Spleen (tissue), 11 donors: ENCODE data around the gene MORC1. TPM values are rescaled to one million over a fixed set of nuclear protein-coding genes. Genes with fewer than 3 reads are reported as not detected.

ENCODE experiments used
- DNase-seq: peaks from one replicate; pipeline ENCODE4 v3.0.0-alpha.2; 2020
- H3K27ac ChIP-seq, 8 donors: fragments of 200-600 bp; sonication (generic) in 7 of 8; 1 replicate in 4 of 8; 2 replicates in 4 of 8; pipeline versions ENCODE4 v1.5.0 to v1.8.0; 2016 to 2021; ENCODE audit warnings: inconsistent platforms in 4 of 8, mild to moderate bottlenecking in 4 of 8, moderate library complexity in 1 of 8
- H3K27me3 ChIP-seq, 7 donors: fragments of 200-600 bp; sonication (generic) in 6 of 7; replicated peaks in 1 of 7; 1 replicate in 4 of 7; 2 replicates in 3 of 7; pipeline versions ENCODE4 v1.5.0 to v1.8.0; 2016 to 2021; ENCODE audit warnings: inconsistent platforms in 3 of 7, mild to moderate bottlenecking in 1 of 7
- H3K36me3 ChIP-seq, 6 donors: fragments of 200-600 bp; sonication (generic) in 5 of 6; 1 replicate in 4 of 6; 2 replicates in 2 of 6; pipeline versions ENCODE4 v1.5.0 to v1.8.0; 2016 to 2021; ENCODE audit warnings: inconsistent platforms in 2 of 6
- H3K4me1 ChIP-seq, 6 donors: fragments of 200-600 bp; sonication (generic) in 5 of 6; 1 replicate in 3 of 6; 2 replicates in 3 of 6; pipeline versions ENCODE4 v1.5.0 to v1.8.0; 2016 to 2021; ENCODE audit warnings: inconsistent platforms in 3 of 6
- H3K4me3 ChIP-seq, 8 donors: fragments of 200-600 bp; sonication (generic) in 7 of 8; 1 replicate in 4 of 8; 2 replicates in 4 of 8; pipeline versions ENCODE4 v1.5.0 to v1.8.0; 2016 to 2021; ENCODE audit warnings: inconsistent platforms in 4 of 8, mild to moderate bottlenecking in 4 of 8, moderate library complexity in 2 of 8
- H3K9me3 ChIP-seq, 8 donors: fragments of 200-600 bp; sonication (generic) in 7 of 8; 1 replicate in 4 of 8; 2 replicates in 4 of 8; pipeline versions ENCODE4 v1.5.0 to v1.8.0; 2016 to 2021; ENCODE audit warnings: inconsistent platforms in 4 of 8
- CTCF ChIP-seq, 11 experiments: fragments of 200-600 bp in 7 of 11; fragments of 450-650 bp in 4 of 11; sonication (generic) in 4 of 11; IDR thresholded peaks in 8 of 11; conservative IDR thresholded peaks in 3 of 11; 1 replicate in 7 of 11; 2 replicates in 4 of 11; pipeline versions ENCODE4 v1.4.0 to v1.8.0; 2016 to 2021; ENCODE audit warnings: antibody characterized with exemption in 11 of 11, inconsistent platforms in 4 of 11, mild to moderate bottlenecking in 1 of 11
- POLR2A ChIP-seq, 3 donors: fragments of 450-650 bp; IDR thresholded peaks; one replicate each; pipeline ENCODE4 v1.5.1; 2017; ENCODE audit warnings: antibody characterized with exemption in 3 of 3, mild to moderate bottlenecking in 1 of 3
- POLR2AphosphoS5 ChIP-seq, 3 donors: sonication (generic); formaldehyde crosslinking; IDR thresholded peaks; one replicate each; pipeline ENCODE4 v1.5.1; 2017; ENCODE audit warnings: antibody characterized with exemption in 3 of 3
- WGBS, 5 donors: extraction: QIAGEN DNeasy Blood & Tissue Kit in 3 of 5; methylation state at CpG; one replicate each; pipeline versions ENCODE4 v1.1.5 to v1.1.7; 2013 to 2018; 5-methylcytosine and 5-hydroxymethylcytosine counted together
- intact Hi-C: fragments of 100-400 bp; cut with DNase I; formaldehyde crosslinking; loops from one replicate; pipeline ENCODE4 v1.15.0; 2023; ENCODE audit warnings: low total_unique reads
- polyA plus RNA-seq, 3 donors: library from polyadenylated mRNA; stranded (reverse); fragments of 200-250 nt; gene quantifications; one replicate each; pipeline ENCODE4 v1.2.1, GENCODE V29; 2013
- total RNA-seq, 7 donors: library from RNA; depleted of rRNA in 3 of 7; stranded (reverse); fragments of >200 nt in 3 of 7; fragmentation: NEBNext Ultra II Directional in 4 of 7; extraction: Animal tissue kit (Norgen Biotek cat#: 25700) in 4 of 7; gene quantifications; one replicate each; pipeline versions ENCODE4 v1.1.0 to v1.2.1, GENCODE V29; 2016 to 2021
- donor health status: healthy with polysubstance abuse.
- donor health status: DM: no; HTN: no; CAD: no; lungs with moderate emphysema.
- donor health status: DM: no; HTN: no; CAD: no.
- donor health status: Bipolar disorder and iron deficiency.
- donor health status: healthy.
- donor health status: DM: no; HTN: no; CAD: no.
- donor health status: DM: yes; HTN: yes; CAD: no.

Gene MORC1
- total and polyA plus RNA-seq, 10 donors: 0.03 to 0.24 (median 0.13) TPM; not detected in 6

DNA sequence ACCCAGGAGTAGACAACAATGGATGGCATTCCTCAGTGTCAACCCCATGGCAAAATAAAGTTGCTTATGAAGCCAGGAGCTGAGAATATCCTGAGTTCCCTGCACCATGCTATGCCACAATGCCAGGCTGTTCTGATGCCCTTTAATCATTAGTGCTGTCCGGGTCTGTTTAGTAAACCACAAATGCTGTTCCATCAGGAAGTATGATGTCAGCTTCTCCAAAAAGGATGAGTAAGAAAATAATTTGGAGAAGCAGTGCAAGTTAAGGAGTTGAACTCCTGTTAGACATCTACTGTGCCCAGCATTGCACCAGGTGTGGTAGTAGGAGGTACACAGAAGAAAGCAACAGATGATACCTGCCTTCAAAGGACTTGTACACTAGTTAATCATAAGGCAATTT, 96.4 kb downstream of the MORC1 start:
- intact Hi-C loops: no loop called here
- no peak overlapping the region for H3K4me3 ChIP-seq
- no peak overlapping the region for H3K27ac ChIP-seq
- no peak for DNase-seq
- no peaks in the 10 kb centered on the region for H3K9me3 ChIP-seq
- H3K4me1 ChIP-seq: no peaks in the 10 kb centered on the region
- TF ChIP-seq CTCF (IDR thresholded peaks at IDR 0.05 in 8 of 11, conservative IDR thresholded peaks at IDR 0.05 in 3 of 11) (no peak), POLR2A (IDR thresholded peaks at IDR 0.05) (no peak), POLR2AphosphoS5 (IDR thresholded peaks at IDR 0.05) (no peak)
- no peaks in the 10 kb centered on the region for H3K36me3 ChIP-seq
- no peaks in the 10 kb centered on the region for H3K27me3 ChIP-seq
- 11 to 33% (median 15%) methylated on average over 1 of the region's 1 CpG for WGBS, 5 donors

- H3K27me3 ChIP-seq: no peaks in the 10 kb centered on the region
- TF ChIP-seq POLR2A (IDR thresholded peaks at IDR 0.05) (no peak), CTCF (IDR thresholded peaks at IDR 0.05 in 8 of 11, conservative IDR thresholded peaks at IDR 0.05 in 3 of 11) (no peak), POLR2AphosphoS5 (IDR thresholded peaks at IDR 0.05) (no peak)
- no peaks in the 10 kb centered on the region for H3K4me1 ChIP-seq
- no peak for DNase-seq
- no peaks in the 10 kb centered on the region for H3K36me3 ChIP-seq
- H3K27ac ChIP-seq: no peak overlapping the region
- H3K4me3 ChIP-seq: no peak overlapping the region
- no peaks in the 10 kb centered on the region for H3K9me3 ChIP-seq
- 43 to 55% (median 53%) methylated on average over 6 of the region's 6 CpGs for WGBS, 5 donors
- intact Hi-C loops: no loop called here
These were observed 99.1 kb downstream of the MORC1 start for GRCh38 chr3:109018828-109019227.

DNA sequence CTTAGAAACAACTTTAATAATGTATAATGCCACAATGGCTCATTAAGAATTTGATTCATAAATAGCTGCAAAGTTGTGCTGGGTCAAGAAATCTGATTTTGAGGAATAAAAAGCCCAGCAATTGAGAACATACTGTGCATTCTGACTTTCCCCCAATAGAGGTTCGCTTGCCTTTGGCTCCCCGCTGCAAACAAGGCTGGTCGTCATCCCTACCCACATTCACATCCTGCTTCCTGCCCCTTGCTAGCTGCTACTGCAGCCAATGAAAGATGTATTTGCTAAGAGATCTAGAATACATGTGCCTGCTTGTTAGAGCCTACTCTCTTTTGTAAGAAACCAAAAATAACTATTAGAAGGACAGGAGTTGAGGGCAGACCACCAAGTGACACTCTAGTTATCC, 112.5 kb downstream of the MORC1 start:
- 62 to 69% (median 66%) methylated on average over 3 of the region's 3 CpGs for WGBS, 5 donors
- TF ChIP-seq CTCF (IDR thresholded peaks at IDR 0.05 in 8 of 11, conservative IDR thresholded peaks at IDR 0.05 in 3 of 11) (no peak), POLR2A (IDR thresholded peaks at IDR 0.05) (no peak), POLR2AphosphoS5 (IDR thresholded peaks at IDR 0.05) (no peak)
- Histone ChIP-seq H3K4me1 (no peaks in the 10 kb centered on the region), H3K27ac (no peak overlapping the region), H3K9me3 (no peaks in the 10 kb centered on the region), H3K27me3 (no peaks in the 10 kb centered on the region), H3K4me3 (no peak overlapping the region), H3K36me3 (no peaks in the 10 kb centered on the region)
- no peak for DNase-seq
- intact Hi-C loops: no loop called here

- DNase-seq: no peak
- Histone ChIP-seq H3K27me3 (peaks cover 0 to 15% (median 0%) of the 10 kb centered on the region in 7 donors), H3K27ac (no peak overlapping the region), H3K36me3 (no peaks in the 10 kb centered on the region), H3K4me3 (no peak overlapping the region), H3K4me1 (no peaks in the 10 kb centered on the region), H3K9me3 (no peaks in the 10 kb centered on the region)
- 49 to 80% (median 66%) methylated on average over 3 of the region's 3 CpGs for WGBS, 5 donors
- no peak for TF ChIP-seq CTCF (IDR thresholded peaks at IDR 0.05 in 8 of 11, conservative IDR thresholded peaks at IDR 0.05 in 3 of 11)
- TF ChIP-seq POLR2A (IDR thresholded peaks at IDR 0.05): no peak
- intact Hi-C loops: no loop called here
These were observed 119.5 kb downstream of the MORC1 start for GRCh38 chr3:108998436-108998835.
